Ectodermal cell (in vitro differentiated cells): Measurements from ENCODE around the gene KRTAP13-3.
A peak's percentile ranks its signal among the peaks of the same experiment; 100 is the strongest.

Experiments used
- H3K27ac ChIP-seq: 2 replicates; pipeline ENCODE4 v1.7.0; 2013; ENCODE audit warnings: mild to moderate bottlenecking, low read depth, low read length; ENCODE audit not compliant: insufficient read depth, poor library complexity, severe bottlenecking
- H3K27me3 ChIP-seq: 2 replicates; pipeline ENCODE4 v1.7.0; 2013; ENCODE audit warnings: mild to moderate bottlenecking, low read length; ENCODE audit not compliant: insufficient read depth, control insufficient read depth, poor library complexity, severe bottlenecking
- H3K36me3 ChIP-seq: one replicate; pipeline ENCODE4 v1.7.0; 2013; ENCODE audit warnings: low read length; ENCODE audit not compliant: control insufficient read depth, insufficient read depth
- H3K4me1 ChIP-seq: one replicate; pipeline ENCODE4 v1.7.0; 2013; ENCODE audit warnings: low read length; ENCODE audit not compliant: control insufficient read depth, insufficient read depth
- H3K4me3 ChIP-seq: 2 replicates; pipeline ENCODE4 v1.7.0; 2013; ENCODE audit warnings: low read depth, low read length, control low read depth; ENCODE audit not compliant: insufficient read depth
- H3K9me3 ChIP-seq: 2 replicates; pipeline ENCODE4 v1.7.0; 2013; ENCODE audit warnings: mild to moderate bottlenecking, low read length, moderate library complexity; ENCODE audit not compliant: control insufficient read depth
- WGBS, 2 experiments: methylation state at CpG; one replicate each; pipeline ENCODE4 v1.1.7; 2013; ENCODE audit warnings: missing lambda C conversion rate in 2 of 2; 5-methylcytosine and 5-hydroxymethylcytosine counted together

KRTAP13-3 gene

DNA sequence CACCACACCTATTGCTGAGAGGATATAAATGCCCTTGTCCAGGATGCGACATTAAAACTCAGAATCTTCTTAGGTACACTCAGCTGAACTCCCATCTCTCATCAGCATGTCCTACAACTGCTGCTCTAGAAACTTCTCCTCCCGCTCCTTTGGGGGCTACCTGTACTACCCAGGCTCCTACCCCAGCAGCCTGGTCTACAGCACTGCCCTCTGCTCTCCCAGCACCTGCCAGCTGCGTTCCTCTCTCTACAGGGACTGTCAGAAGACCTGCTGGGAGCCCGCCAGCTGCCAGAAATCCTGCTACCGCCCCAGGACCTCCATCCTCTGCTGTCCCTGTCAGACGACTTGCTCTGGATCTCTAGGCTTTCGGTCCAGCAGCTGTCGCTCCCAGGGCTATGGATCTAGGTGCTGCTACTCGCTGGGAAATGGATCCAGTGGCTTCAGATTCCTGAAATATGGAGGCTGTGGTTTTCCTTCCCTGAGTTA is 4.5 kb upstream of the KRTAP13-3 start, which contains the start of gene KRTAP13-4:
Gene KRTAP13-4, plus strand, starts transcription at position 51 of the 486 bp plus-strand sequence. Its CDS starts 56 bp downstream, at position 107.
- Histone ChIP-seq H3K4me1 (no peaks in the 10 kb centered on the region), H3K27me3 (no peaks in the 10 kb centered on the region), H3K36me3 (no peaks in the 10 kb centered on the region), H3K4me3 (no peak within 1 kb of the TSS), H3K27ac (no peak within 1 kb of the TSS), H3K9me3 (no peaks in the 10 kb centered on the region)
- 89 to 91% methylated on average over 9 of the region's 9 CpGs for WGBS, 2 experiments

GRCh38 chr21:30426731-30427130 is 1.0 kb upstream of the KRTAP13-3 start:
- H3K27ac ChIP-seq: peak overlapping the region; percentile 27
- WGBS, 2 experiments: 0 to 4% methylated on average over 3 of the region's 3 CpGs
- no peak overlapping the region for H3K4me3 ChIP-seq

DNA sequence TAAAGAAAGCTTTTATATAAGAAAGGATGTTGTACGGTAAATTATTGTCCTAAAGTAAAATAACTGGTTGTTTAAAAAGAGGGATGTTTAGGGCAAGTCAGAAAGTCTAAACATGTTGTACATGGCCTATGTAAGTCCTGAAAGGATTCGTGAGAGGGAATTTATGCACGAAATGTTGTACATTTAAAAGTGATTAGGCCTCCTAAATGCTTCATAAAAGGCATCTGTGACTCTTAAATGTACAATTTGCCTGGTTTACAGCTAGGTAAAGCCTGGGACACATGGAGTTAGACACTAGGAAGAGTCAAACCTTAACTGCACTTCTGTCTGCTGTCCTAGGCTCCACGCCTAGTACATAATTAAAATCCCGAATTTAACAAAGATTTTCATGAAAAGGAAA is 9.7 kb downstream of the KRTAP13-3 start:
- H3K4me3 ChIP-seq: no peak overlapping the region
- peaks cover 5% of the 10 kb centered on the region for H3K9me3 ChIP-seq
- 86 to 94% methylated on average over 5 of the region's 5 CpGs for WGBS, 2 experiments

More at GRCh38 chr21:30426731-30427130, 1.0 kb upstream of the KRTAP13-3 start:
- Histone ChIP-seq H3K9me3 (no peaks in the 10 kb centered on the region), H3K36me3 (no peaks in the 10 kb centered on the region), H3K4me1 (no peaks in the 10 kb centered on the region), H3K27me3 (no peaks in the 10 kb centered on the region)

GRCh38 chr21:30408782-30409494 is 16.8 kb downstream of the KRTAP13-3 start:
- Histone ChIP-seq H3K9me3 (no peaks in the 10 kb centered on the region), H3K27me3 (no peaks in the 10 kb centered on the region), H3K4me1 (no peaks in the 10 kb centered on the region), H3K27ac (no peak overlapping the region), H3K36me3 (no peaks in the 10 kb centered on the region), H3K4me3 (no peak overlapping the region)
- 34 to 36% methylated on average over 12 to 13 of the region's 14 CpGs for WGBS, 2 experiments

More for the DNA sequence above, 9.7 kb downstream of the KRTAP13-3 start:
- no peaks in the 10 kb centered on the region for H3K27me3 ChIP-seq
- no peaks in the 10 kb centered on the region for H3K36me3 ChIP-seq
- no peak overlapping the region for H3K27ac ChIP-seq
- no peaks in the 10 kb centered on the region for H3K4me1 ChIP-seq

- Histone ChIP-seq H3K9me3 (no peaks in the 10 kb centered on the region), H3K36me3 (no peaks in the 10 kb centered on the region), H3K27me3 (no peaks in the 10 kb centered on the region), H3K4me3 (no peak within 1 kb of the TSS), H3K4me1 (no peaks in the 10 kb centered on the region), H3K27ac (no peak within 1 kb of the TSS)
- 91 to 94% methylated on average over 4 of the region's 4 CpGs for WGBS, 2 experiments
Observed at GRCh38 chr21:30395731-30396130, 30.0 kb downstream of the KRTAP13-3 start, which contains the start of gene KRTAP13-1. Gene KRTAP13-1 (plus strand): TSS chr21:30396031. CDS start chr21:30396087, 56 bp downstream.

DNA sequence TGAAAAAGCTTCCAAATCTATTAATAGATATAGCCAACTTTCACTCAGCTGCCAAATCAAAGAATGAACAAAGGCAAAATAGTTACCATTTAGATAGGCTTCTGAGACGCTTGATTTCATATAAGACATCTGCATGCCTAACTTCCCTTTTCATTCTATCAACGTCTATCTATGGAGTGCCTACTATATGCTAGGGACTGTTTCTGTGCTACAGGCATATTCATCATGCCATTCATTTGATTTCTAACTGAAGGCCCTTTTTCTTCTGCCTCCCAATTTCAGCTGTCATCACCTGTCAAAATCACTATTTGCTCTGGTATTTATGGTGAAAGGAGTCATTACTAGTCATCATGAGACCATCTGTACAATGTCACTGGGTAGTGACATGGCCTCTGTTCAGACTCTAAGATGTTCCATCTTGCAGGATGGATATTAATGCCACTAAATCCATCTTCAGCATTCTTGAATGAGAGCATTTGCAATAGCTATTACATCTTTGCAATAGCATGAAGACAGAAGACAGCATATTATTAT is 34.2 kb downstream of the KRTAP13-3 start:
- Histone ChIP-seq H3K4me3 (no peak overlapping the region), H3K27me3 (no peaks in the 10 kb centered on the region), H3K36me3 (no peaks in the 10 kb centered on the region), H3K4me1 (no peaks in the 10 kb centered on the region), H3K27ac (no peak overlapping the region), H3K9me3 (no peaks in the 10 kb centered on the region)
- 86 to 93% methylated on average over 2 of the region's 2 CpGs for WGBS, 2 experiments

- Histone ChIP-seq H3K27ac (no peak overlapping the region), H3K4me1 (no peaks in the 10 kb centered on the region), H3K9me3 (no peaks in the 10 kb centered on the region), H3K4me3 (no peak overlapping the region), H3K27me3 (no peaks in the 10 kb centered on the region), H3K36me3 (no peaks in the 10 kb centered on the region)
- 85 to 86% methylated on average over 1 of the region's 1 CpG for WGBS, 2 experiments
Observed at GRCh38 chr21:30382201-30382600, 43.5 kb downstream of the KRTAP13-3 start.
